GM19438 (cell line): ENCODE data around the gene NKX6-1.

ENCODE experiments used
- ATAC-seq: cut with Tn5 transposase; IDR thresholded peaks from one replicate; pipeline ENCODE4 v1.9.1; 2021; ENCODE audit warnings: low read depth; ENCODE audit not compliant: unreplicated experiment

Gene NKX6-1

DNA sequence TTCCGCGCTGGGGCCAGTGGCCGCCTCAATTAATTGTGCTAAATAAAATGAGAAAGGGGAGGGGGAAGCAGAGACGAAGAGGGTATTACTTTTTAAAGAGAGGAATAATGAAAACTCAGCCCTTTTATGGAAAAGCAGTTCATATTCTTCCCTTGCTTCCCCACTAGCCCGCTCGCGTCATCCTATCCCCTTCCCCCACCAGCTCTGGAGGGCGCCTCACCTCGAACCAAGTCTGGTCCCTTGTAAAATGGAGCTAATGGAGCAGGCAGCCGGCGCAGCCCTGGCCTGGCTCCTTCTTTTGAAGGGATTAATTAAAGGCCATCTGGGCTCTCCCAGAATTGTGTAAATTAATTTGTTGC lies 511 bp upstream of the NKX6-1 start:
- no peak for ATAC-seq

DNA sequence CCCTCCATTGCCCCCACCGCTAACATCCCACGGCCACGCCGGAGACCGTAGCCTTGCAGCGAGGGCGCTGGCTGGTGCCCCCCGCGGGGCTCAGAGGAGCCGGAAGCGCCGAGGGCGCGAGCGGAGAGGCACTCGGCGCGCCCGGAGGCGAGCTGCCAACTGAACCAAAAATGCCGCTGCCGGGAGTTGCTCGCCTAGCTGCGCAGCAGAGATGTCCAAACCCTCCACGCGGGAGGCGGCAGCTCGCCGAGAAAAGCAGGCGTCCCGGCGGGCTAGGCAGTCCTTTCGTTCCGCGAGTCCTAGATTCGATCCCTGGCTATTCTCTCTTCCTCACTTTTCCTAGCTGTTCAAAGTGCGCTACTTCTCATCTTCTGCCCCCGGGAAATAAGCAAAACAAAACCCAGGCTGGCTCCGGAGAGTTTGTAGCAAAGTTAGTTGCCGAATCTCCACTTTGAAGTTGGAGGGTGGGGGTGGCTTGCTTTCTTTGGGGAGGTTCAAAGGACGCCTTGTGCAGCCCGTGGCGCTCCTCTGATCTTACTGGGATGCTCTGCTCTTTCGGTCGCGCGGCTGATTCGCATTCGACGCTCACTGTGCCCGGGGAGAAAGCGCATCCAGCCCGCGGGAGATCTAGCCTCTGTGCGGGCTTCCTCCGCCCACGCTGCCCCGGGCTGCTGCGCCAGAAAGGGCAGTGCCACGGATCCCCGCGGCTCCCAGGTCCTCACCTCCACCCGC lies 723 bp downstream of the NKX6-1 start:
- no peak for ATAC-seq

DNA sequence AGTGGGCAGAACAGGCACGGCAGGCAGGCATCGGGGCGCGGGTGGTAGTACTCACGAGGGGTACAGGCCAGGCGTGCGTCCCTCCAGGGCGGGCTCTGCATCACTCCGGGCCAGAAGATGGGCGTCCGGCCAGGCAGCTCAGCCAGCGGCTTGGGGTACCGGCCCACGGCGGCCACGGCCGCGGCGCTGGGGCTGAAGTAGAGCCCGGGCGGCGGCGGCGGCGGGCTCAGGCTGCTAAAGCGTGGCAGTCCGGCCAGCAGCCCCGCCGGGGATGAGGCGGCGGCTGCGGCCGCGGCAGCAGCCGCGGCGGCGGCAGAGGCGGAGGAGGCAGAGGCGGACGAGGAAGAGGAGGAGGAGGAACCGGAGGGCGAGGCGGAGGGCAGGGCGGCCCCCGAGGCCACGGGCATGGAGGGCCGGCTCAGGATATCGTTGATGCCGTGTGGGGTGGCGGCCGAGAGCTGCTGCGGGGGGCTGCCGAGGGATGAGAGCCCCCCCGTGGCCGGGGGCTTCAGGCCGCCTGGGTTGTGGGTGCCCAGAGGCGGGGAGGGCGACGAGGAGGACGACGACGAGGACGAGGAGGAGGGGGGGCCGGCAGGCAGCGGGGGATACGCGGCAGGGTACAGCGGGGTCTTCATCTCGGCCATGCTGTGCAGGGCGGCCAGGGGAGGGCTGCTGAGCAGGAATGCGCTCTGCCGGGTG lies 1.4 kb downstream of the NKX6-1 start:
- no peak for ATAC-seq

DNA sequence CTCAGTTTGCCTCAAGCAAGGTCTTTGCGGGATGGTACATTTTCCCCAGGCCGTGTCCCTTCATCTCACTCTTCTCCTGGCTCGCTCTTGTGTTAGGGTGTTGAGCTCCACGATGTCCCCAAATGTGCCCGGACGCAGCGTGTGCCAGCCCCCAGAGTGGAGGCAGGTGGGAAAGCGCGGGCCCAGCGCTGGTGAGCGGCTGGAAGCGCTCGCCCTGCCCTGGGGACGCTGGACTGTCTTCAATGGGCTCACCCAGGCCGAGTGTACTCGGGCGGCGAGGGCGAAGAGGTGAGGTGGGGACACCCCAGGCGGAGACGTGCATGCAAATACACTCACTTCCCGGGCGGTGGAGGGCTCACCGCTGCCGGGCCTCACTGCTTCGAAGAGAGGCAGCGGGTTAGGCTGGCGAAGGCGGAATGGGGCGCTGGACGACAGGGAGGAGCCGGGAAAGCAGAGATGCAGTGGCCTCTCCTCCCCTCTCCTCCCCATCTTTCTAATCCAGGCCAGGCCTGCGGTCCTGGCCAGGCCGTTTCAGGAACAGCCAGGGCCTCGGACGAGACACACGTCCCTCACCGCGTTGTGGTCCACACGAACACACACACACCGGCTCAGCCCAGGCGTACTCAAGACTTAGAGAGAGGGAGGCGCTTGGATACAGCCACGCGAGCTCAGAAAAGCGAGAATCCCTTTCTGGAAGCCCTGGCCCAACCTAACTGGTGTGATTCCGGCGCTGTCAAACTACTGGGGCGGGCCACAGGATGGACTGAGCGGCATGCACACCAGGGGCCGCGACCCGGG lies 2.2 kb downstream of the NKX6-1 start:
- ATAC-seq: no peak

DNA sequence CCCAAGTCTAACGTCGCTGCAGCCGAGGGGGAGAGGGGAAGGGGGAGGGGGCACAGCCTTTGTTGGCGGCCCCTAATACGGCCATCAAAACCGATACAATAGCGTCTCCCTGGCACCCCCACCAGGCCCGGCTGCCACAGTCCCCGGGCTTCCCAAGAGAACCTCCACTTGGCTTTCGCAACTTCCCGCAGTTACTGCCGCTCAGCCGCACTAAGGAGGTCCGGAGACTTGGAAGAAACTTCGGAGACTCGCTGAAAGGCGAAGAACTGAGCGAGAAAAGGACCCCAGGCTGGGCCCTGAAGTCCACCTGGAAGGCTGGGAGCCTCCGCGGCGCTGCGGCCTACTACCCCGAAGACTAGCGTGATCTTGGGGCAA lies 2.8 kb downstream of the NKX6-1 start:
- no peak for ATAC-seq

DNA sequence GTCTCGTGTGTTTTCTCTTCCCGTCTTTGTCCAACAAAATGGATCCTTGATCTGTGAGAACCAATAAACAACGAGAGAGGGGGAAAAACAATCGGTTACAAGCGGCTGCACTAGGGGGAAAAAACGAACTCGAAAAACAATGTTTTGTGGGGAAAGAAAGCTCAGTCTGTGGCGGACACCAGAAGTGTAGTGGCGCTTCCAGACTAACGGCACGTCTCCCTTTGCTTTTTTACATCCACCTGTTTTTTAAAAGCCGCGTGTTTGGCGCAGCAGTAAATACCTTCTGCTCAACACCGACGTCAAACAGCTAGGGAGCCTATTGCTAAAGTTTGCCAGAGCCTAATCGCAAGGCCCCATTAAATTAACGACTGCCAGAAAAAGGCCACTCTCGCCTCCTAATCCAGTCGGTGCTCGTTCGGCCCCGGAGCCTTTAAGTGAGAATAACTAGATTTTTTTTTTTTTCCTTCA lies 3.3 kb downstream of the NKX6-1 start:
- ATAC-seq: no peak

DNA sequence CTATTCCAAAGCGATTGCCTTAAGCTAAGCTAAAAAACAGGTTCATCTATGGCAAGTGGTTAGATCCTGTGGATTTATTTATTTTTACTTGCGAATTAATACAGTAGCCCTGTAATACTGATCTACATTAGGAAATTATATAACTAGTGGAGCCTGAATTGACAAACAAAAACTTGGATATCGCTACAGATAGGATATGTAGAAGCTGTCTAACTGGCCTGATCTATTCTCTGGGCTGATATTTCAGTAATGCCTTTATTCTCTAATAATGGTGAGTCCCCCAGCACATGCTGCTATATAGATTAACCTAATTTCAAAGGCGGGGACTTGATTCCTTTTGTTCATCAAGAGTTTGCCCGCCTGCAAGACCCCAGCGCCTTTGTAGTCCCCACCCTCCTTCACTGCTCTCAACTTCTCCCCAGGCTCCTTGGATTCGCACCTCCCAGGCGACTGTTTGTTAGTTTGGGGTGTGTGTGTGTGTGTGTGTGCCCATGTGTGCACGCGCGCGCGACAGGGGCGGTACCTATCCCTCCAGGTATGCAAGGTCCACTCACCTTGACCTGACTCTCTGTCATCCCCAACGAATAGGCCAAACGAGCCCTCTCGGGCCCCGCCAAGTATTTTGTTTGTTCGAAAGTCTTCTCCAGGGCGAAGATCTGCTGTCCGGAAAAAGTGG lies 3.8 kb downstream of the NKX6-1 start:
- no peak for ATAC-seq

DNA sequence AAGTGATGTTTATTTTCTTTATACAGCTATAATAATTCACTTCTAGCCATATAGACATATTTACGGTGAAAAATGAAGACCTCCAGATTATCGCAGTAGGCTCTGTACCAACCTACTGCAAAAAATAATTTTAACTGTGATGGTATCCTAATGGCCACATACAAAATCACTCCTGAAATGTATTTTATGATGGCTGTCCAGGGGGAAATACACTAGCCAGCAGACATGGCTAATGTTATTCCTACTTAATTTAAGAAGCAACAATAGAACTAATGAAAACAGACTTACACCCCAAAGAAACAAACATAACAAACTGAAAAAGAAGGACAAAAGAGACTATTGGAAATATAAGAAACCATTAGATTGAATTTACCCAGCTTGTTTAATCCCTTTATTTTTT lies 4.6 kb downstream of the NKX6-1 start:
- ATAC-seq: no peak

DNA sequence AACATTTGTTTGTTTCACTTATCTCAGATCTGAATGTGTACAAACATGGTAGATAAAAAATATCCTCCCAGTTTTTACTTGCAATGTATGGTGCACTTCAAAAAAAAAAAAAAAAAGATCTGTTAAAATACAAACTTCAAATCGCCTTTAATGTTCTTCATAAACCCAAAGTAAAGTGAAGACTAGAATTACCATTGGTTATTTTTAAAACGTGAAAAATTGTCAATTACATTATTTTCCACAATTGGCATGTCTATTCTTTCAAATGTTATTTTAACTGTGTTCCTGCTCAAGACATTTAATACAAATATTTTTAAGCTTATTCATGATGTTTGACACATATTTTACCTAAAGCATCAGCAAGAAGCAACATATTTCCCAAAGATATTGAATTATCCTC lies 5.0 kb downstream of the NKX6-1 start:
- ATAC-seq: no peak

DNA sequence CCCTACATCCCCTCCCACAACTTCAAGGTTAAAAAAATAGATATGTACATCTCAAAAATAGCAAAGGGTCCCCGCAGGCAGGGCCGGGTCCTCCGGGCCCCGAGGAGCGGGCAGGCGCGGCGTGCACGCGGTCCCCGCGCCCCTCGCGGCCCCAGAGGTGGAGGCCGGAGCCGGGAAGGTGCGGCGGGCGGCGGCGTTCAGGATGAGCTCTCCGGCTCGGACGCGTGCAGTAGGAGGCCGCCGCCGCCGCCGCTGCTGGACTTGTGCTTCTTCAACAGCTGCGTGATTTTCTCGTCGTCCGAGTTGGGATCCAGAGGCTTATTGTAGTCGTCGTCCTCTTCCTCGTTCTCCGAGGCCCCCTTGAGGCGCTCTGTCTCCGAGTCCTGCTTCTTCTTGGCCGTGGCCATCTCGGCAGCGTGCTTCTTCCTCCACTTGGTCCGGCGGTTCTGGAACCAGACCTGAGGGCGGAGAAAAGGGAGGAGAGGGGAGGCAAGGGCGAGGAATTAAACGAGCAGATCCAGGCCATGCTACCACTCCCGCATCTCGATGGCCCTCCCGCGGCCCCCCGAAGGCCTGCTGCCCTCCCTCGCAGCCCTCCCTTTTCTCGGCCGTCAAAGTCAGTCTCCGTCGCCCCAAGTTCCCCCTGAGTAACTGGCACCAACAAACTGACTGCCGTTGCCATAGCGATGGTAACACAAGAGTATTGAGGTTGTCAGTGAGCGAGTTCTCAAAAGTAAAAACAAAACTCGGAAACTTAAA lies 5.8 kb downstream of the NKX6-1 start:
- no peak for ATAC-seq

DNA sequence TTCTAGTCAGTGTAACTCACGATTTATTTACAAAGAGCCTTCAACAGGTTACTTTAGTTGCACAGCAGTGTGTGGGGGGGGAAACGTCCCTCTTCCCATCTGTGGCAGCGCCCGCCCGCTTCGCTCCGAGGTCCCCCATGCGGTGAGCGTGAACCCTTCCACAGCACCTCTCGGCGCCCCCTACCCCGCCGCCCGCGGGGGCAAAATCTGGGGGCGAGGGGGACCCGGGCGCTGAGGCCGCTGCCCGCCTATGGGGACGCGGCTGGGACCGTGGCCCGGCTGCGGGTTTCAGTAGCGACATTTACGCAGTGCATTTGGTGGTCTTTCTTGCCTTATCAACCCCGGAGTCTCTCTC lies 6.4 kb downstream of the NKX6-1 start:
- ATAC-seq: no peak

DNA sequence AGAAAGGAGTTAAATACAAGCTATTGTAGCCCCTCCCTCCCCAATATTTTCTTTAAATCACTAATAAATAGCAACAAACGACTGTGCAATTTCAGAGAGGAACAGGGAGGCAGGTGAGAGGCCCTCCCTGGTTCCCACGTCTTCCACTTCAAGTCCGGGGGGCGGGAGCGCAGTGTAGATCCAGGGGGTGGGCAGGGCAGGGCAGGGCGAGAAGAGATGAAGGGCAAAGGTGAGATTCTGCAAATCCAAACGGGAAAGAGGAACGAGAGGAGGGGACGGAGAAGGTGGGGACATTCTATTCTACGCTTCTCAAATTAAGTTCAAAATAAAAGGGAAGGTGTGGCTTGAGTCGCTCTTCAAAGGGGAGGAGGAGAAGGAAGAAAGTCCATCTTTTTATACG lies 6.8 kb downstream of the NKX6-1 start:
- no peak for ATAC-seq

DNA sequence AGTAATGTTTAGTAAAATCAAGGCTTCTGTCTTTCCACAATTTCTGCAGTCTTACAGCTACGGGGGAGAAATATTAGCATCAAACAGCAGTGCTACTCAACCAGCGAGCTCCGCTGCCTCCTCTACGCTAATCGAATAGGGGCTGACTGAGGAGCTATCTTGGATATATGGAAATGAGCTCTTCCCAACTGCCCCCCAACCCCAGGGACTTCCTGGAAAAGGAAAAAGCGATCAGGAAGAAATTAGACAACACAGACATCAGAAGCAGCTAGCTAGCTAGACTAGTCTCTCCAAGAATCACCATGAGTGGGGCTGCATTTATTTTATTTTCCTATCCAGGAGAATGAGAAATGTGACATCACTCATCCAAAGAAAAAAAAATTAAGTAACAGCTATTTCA lies 7.6 kb downstream of the NKX6-1 start:
- no peak for ATAC-seq

DNA sequence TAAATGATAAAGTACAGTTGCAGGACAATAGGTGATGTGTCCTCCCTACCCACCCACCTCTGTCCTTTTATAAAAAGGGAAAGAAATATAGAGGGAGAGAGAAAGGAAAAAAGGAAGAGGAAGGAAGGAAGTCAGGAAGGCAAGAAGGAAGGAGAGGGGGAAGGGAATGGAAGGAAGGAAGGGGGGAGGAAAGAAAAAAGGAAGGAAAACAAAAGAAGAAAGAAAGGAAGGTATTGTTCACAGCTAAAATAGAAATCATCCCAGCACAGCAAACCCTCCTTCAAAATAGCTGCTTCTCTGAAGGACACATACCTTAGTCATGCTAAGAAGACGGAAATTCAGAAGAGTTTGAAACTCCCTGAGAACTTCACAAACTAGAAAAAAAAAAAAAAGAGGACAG lies 8.4 kb downstream of the NKX6-1 start:
- no peak for ATAC-seq

DNA sequence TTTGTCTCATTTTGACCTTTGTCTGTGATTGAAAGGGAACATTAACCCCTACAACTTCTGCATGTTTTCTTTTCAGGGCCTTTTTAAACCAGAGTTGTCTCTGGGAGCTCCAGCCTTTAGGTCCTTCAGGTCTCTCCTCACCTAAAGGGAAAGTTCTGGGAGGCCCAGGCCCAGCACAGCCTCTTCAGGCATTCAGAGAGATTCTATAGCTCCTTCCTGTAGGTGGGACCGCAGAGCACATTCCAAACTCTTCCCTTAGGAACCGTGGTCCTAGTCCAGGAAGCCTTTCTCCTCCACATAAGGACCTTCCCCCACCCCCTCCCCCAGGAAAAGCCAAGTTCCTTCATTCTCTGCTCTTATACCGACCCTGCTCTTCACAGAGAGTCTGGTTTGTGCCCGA lies 14.9 kb downstream of the NKX6-1 start:
- ATAC-seq: no peak

DNA sequence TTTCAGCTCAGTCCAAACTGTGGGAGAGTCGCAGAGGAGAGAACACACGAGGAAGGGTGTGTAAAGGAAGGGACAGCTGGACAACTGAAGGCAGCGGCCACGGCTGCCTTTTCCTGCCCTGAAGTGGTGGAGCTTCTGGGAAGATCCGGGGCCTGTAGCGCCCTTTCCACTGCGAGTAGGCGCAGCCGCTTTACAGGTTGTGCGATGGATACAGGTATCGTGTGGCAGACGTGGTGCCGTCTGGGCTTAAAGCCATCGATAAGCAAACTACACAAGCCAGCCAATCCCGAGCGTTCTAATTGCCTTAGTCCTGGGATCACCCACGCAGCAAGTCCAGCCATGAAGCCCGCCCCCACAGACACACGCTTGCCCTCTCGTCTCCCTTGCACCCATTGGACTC lies 15.4 kb downstream of the NKX6-1 start:
- ATAC-seq: no peak

DNA sequence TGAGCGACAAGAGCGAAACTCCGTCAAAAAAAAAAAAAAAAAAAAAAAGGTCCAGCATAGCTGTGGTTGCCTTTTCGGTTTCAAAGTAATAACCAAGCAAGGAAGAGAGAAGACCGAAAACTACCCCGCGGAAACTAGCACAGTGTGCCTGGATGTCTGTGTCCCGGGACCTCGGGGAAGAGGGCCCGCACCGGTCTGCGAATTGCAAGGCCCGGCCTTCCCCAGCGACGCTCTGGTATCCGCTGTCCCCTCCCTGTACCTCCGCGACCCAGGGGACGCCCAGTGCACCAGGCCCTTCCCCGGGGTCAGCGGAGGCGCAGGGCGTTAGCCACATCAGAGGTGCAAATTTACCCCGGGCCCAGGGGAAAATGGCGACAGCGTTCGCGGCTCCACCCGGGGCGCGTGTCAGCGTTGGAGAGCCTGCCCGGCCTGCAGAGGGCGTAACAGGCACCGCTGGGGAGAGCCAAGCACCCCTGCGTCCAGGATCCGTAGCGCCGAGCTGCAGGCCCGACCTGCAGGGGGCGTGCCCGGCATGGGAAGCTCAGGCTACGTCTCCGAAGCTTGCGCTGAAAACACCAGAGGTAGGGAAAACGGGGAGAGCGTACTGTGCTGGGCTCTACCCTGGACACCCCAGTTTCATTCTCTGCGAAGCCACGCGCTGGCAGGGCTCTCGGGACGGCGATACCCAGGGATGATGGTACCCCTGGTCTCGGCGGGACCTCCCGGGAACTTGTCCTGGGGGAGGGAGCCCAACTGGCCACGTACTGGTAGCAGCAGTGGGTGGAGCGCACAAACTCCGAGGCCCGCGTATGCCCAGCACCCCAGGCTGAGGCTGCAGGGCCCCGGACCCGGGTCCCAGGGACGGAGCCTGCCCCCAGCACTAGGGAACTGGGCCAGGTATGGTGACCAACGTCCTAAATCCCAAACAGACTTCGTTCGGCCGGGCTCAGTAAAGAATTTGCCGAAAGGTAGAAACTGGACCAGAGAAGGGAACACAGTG lies 16.2 kb downstream of the NKX6-1 start:
- no peak for ATAC-seq

DNA sequence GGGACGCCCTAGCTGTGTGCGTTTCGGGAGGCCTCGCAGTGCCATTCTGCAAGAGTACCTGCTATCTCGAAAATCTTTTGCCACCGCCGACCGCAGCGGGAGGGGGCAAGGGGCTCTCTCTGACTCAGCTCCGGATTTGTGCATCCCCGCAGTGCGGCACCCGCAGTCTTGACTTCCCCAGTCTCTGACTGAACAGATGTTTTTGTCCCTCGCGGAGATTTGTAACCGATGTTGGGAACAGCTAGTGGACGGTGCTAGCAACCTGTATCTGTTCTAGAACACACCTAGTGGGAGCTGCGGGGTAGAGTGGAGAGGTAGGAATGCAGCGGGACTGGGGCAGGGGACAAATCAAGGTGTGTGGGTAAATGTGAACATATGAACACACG lies 17.2 kb downstream of the NKX6-1 start:
- no peak for ATAC-seq
